PC-3 (cell line): ENCODE data around the gene FER1L5.

Source experiments
- CTCF ChIP-seq: fragments of 300-600 bp; sonication (generic); conservative IDR thresholded peaks from 2 replicates; pipeline ENCODE4 v1.5.1; 2017; ENCODE audit warnings: antibody characterized with exemption, low read depth, mild to moderate bottlenecking, low read length
- EZH2 ChIP-seq: fragments of 300-600 bp; sonication (generic); IDR thresholded peaks from one replicate; pipeline ENCODE4 v1.6.1; 2017; ENCODE audit warnings: antibody characterized with exemption, mild to moderate bottlenecking, low read length; ENCODE audit not compliant: unreplicated experiment

GRCh38 chr2:96688649-96689430 lies 46.3 kb downstream of the FER1L5 start:
- no peak for TF ChIP-seq CTCF
- no peak for TF ChIP-seq EZH2
